Activated T-cell treated with anti-CD3 and anti-CD28 coated beads, Interleukin-2, amount 50 U/mL, for 4 hours (primary cell): ENCODE results near the gene RNASEH2C. TPM values are rescaled to one million over a fixed set of nuclear protein-coding genes. Genes with fewer than 3 reads are reported as not detected.
"Not testable (repeated sequence)": the region's sequence is repeated elsewhere in the genome, so short reads cannot be mapped to it uniquely, and the experiment has no call there.

Experiments used
- ATAC-seq, 2 donors: fragments of 200-7000 bp; cut with Tn5 transposase; one replicate each; pipeline ENCODE4 v1.10.0; 2021
- DNase-seq: peaks from one replicate; pipeline ENCODE4 v3.0.0-alpha.2; 2020
- H3K27me3 Mint-ChIP-seq: one replicate; pipeline ENCODE4 v1.8.0; 2021; ENCODE audit warnings: low read depth, mixed read lengths
- H3K36me3 Mint-ChIP-seq: one replicate; pipeline ENCODE4 v1.8.0; 2022; ENCODE audit warnings: mixed read lengths; ENCODE audit not compliant: insufficient read depth
- H3K4me1 Mint-ChIP-seq: one replicate; pipeline ENCODE4 v1.8.0; 2021; ENCODE audit warnings: low read depth, mixed read lengths
- H3K4me3 Mint-ChIP-seq: one replicate; pipeline ENCODE4 v1.8.0; 2021; ENCODE audit warnings: mild to moderate bottlenecking, moderate library complexity, mixed read lengths
- H3K9me3 Mint-ChIP-seq: one replicate; pipeline ENCODE4 v1.8.0; 2021; ENCODE audit warnings: mixed read lengths
- total RNA-seq, 3 donors: library from RNA; stranded (reverse); gene quantifications; one replicate each; pipeline ENCODE4 v1.2.1, GENCODE V29; 2021

The RNASEH2C gene
- total RNA-seq, 3 donors from 2014 or later = 95.6 to 122 (median 115) TPM

DNA sequence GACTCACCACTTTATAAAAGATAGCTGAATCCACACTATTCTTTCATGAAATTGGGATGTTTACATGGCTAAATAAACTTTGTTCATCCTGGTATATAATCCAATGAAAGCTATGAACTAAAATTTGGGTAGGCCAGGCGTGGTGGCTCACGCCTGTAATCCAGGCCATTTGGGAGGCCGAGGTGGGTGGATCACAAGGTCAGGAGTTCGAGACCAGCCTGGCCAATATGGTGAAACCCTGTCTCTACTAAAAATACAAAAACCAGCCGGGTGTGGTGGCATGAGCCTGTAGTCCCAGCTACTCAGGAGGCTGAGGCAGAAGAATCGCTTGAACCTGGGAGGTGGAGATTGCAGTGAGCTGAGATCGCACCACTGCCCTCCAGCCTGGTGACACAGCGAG, 28.8 kb downstream of the RNASEH2C start:
- not testable (repeated sequence) for H3K4me1 Mint-ChIP-seq, DNase-seq, H3K4me3 Mint-ChIP-seq, H3K36me3 Mint-ChIP-seq, H3K9me3 Mint-ChIP-seq, ATAC-seq, H3K27me3 Mint-ChIP-seq

DNA sequence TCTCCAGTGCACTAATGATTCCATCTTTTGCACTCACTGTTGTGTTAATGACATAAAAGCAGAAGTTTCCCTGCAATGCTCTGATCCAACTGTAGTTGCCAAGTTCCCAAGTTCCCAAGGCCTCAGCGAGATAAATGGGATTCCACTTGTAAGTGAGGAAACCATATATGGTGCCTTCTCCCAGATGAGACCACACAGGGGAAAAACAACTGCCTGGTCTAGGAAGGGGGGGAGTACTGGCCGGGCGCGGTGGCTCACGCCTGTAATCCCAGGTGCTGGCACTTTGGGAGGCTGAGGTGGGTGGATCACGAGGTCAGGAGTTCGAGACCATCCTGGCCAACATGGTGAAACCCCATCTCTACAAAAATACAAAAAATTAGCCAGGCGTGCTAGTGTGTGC, 34.6 kb downstream of the RNASEH2C start:
- H3K4me3 Mint-ChIP-seq = no peak overlapping the region
- DNase-seq = no peak

DNA sequence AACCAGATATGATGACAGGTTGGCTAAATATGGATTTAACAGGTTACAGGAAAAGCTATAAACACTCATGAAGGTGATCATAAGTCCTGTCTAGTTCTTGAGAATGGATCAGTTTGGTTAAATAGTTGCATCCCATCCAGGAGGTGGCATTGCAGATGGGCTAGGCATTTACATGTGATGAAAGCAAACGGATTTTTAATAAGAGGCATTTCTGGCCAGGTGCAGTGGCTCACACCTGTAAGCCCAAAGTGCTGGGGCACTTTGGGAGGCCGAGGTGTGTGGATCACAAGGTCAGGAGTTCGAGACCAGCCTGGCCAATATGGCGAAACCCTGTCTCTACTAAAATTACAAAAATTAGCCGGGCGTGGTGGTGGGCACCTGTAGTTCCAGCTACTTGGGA, 37.1 kb downstream of the RNASEH2C start:
- H3K9me3 Mint-ChIP-seq, H3K4me3 Mint-ChIP-seq, H3K4me1 Mint-ChIP-seq, H3K36me3 Mint-ChIP-seq, DNase-seq, ATAC-seq, H3K27me3 Mint-ChIP-seq: not testable (repeated sequence)

More for the DNA sequence above, 34.6 kb downstream of the RNASEH2C start:
- no peaks in the 10 kb centered on the region for H3K9me3 Mint-ChIP-seq
- H3K27me3 Mint-ChIP-seq = peaks cover 7% of the 10 kb centered on the region
- no peaks in the 10 kb centered on the region for H3K4me1 Mint-ChIP-seq
- ATAC-seq = no peak
- no peaks in the 10 kb centered on the region for H3K36me3 Mint-ChIP-seq

DNA sequence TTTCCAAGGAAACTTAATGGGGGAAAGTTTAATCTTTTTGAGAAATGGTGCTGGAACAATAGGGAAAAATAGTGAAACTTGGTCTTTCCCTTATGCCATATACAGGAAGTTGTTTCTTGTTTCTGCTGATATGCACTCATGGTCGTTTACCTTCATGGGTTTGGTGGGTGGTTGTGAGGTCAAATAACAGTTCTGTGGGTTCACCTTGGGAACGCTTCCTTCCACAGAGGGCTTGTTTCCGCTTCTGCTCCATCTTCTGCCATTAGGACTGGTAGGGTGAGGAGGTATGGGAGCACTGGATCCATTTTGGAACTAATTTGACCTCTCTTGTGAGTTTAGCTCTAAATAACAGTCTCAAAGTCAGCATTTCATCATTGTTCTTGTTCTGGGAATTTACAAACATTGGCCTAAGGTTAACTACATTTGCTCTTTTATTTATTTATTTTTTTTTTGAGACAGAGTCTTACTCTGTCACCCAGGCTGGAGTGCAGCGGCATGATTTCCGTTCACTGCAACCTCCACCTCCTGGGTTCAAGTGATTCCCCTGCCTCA, 40.3 kb downstream of the RNASEH2C start:
- Mint-ChIP-seq H3K4me1 (no peaks in the 10 kb centered on the region), H3K36me3 (no peaks in the 10 kb centered on the region), H3K27me3 (peaks cover 7% of the 10 kb centered on the region), H3K4me3 (no peak overlapping the region), H3K9me3 (no peaks in the 10 kb centered on the region)
- no peak for DNase-seq
- ATAC-seq = no peak

DNA sequence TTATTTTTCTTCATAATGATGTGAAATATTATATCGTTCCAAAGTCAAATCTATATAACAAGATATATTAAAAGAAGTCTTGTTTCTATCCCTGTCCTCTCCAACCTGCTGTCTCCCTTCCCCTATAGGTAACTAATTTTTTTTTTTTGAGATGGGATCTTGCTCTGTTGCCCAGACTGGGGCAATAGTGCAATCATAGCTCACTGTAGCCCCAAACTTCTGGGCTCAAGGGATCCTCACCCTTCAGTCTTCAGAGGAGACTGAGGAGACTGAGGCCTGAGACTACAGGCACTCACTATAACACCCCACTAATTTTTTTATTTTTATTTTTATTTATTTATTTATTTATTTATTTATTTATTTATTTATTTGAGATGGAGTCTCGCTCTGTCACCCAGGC, 47.6 kb downstream of the RNASEH2C start:
- no peak for DNase-seq
- Mint-ChIP-seq H3K4me1 (no peaks in the 10 kb centered on the region), H3K4me3 (no peak overlapping the region), H3K27me3 (no peaks in the 10 kb centered on the region), H3K9me3 (no peaks in the 10 kb centered on the region), H3K36me3 (no peaks in the 10 kb centered on the region)
- no peak for ATAC-seq

DNA sequence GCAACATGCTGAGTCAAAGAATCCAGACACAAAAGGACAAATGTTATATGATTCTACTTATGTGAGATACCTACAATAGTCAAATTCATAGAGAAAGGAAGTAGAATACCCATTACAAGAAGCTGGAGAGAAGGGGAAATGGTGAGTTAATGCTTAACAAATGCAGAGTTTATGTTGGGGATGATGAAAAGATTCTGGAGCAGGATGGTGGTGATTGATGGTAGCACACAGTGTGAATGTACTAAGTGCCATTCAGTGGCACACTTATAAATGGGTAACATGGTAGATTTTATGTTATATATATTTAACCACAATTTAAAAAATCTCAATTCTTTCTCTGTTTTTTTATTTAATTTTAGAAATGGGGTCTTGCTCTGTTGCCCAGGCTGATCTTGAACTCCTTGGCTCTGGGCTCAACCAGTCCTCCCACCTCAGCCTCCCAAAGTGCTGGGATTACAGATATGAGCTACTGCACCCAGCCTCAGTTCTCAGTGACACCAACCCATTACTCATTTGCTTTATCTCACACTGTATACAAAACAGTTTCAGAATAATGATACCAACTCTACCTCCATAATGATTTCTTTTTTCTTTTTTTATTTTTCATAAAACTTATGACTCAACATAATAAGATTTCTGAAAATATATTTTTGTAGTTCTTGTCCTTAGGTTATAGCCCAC, 48.3 kb downstream of the RNASEH2C start:
- ATAC-seq (peak; percentile 55 to 65), DNase-seq (no peak)
- no peaks in the 10 kb centered on the region for H3K4me1 Mint-ChIP-seq
- no peaks in the 10 kb centered on the region for H3K27me3 Mint-ChIP-seq
- H3K4me3 Mint-ChIP-seq = no peak overlapping the region
- H3K36me3 Mint-ChIP-seq = no peaks in the 10 kb centered on the region
- no peaks in the 10 kb centered on the region for H3K9me3 Mint-ChIP-seq

Other genes starting within 250 kb of the RNASEH2C start
- 1,000 to 10,000 TPM; 3,100 to 4,455 (median 3,753) TPM for gene MALAT1, start 221.8 kb downstream of the RNASEH2C start, total RNA-seq
- 10 to 100 TPM; 87.6 to 94.6 (median 94.3) TPM for gene SCYL1, start 195.7 kb downstream of the RNASEH2C start, total RNA-seq
- gene LTBP3, start 162.4 kb downstream of the RNASEH2C start, total RNA-seq = 10 to 100 TPM; 33.1 to 40.8 (median 40.1) TPM
- 100 to 1,000 TPM; 120 to 148 (median 136) TPM for gene ZNRD2, start 150.3 kb downstream of the RNASEH2C start, total RNA-seq
- 10 to 100 TPM; 27.4 to 32.0 (median 28.6) TPM for gene FAM89B, start 148.3 kb downstream of the RNASEH2C start, total RNA-seq
- gene EHBP1L1, start 144.7 kb downstream of the RNASEH2C start, total RNA-seq = 10 to 100 TPM; 59.8 to 84.9 (median 80.1) TPM
- 1 to 10 TPM; 1.4 to 2.1 (median 1.4) TPM for gene KCNK7, start 125.0 kb downstream of the RNASEH2C start, total RNA-seq
- gene MAP3K11, start 106.6 kb downstream of the RNASEH2C start, total RNA-seq = 10 to 100 TPM; 71.8 to 87.1 (median 74.3) TPM
- gene PCNX3, start 105.0 kb downstream of the RNASEH2C start, total RNA-seq = 10 to 100 TPM; 55.8 to 59.7 (median 59.5) TPM
- 100 to 1,000 TPM in 1 of 3 donors, 10 to 100 TPM in 2; 80.0 to 101 (median 95.4) TPM for gene SIPA1, start 82.7 kb downstream of the RNASEH2C start, total RNA-seq
- 100 to 1,000 TPM; 108 to 118 (median 111) TPM for gene RELA, start 57.9 kb downstream of the RNASEH2C start, total RNA-seq
- 10 to 100 TPM; 81.7 to 96.5 (median 85.1) TPM for gene KAT5, start 8.5 kb downstream of the RNASEH2C start, total RNA-seq
- 10 to 100 TPM; 17.3 to 19.4 (median 17.4) TPM for gene AP5B1, start 60.2 kb upstream of the RNASEH2C start, total RNA-seq
- gene OVOL1, start 66.3 kb upstream of the RNASEH2C start, total RNA-seq = under 1 TPM in 2 of 3 donors, not detected in 1; 0.05 TPM
- 1 to 10 TPM in 1 of 3 donors, under 1 TPM in 2; 0.52 to 1.4 (median 0.56) TPM for gene SNX32, start 113.2 kb upstream of the RNASEH2C start, total RNA-seq
- gene CFL1, start 137.4 kb upstream of the RNASEH2C start, total RNA-seq = 1,000 to 10,000 TPM in 1 of 3 donors, 100 to 1,000 TPM in 2; 944 to 1,135 (median 977) TPM
- 10 to 100 TPM; 60.8 to 72.9 (median 60.8) TPM for gene MUS81, start 139.6 kb upstream of the RNASEH2C start, total RNA-seq
- 1 to 10 TPM; 1.0 to 2.9 (median 2.0) TPM for gene EFEMP2, start 152.0 kb upstream of the RNASEH2C start, total RNA-seq
- 10 to 100 TPM in 2 of 3 donors, 1 to 10 TPM in 1; 8.4 to 12.3 (median 11.2) TPM for gene CTSW, start 159.0 kb upstream of the RNASEH2C start, total RNA-seq
- 10 to 100 TPM; 72.8 to 86.1 (median 83.9) TPM for gene FIBP, start 167.7 kb upstream of the RNASEH2C start, total RNA-seq
- 100 to 1,000 TPM in 1 of 3 donors, 10 to 100 TPM in 2; 77.8 to 116 (median 95.6) TPM for gene CCDC85B, start 169.9 kb upstream of the RNASEH2C start, total RNA-seq
- gene FOSL1, start 179.6 kb upstream of the RNASEH2C start, total RNA-seq = 10 to 100 TPM; 75.6 to 77.2 (median 76.9) TPM
- gene C11orf68, start 198.3 kb upstream of the RNASEH2C start, total RNA-seq = 10 to 100 TPM; 13.9 to 15.4 (median 14.0) TPM
- 100 to 1,000 TPM in 2 of 3 donors, 10 to 100 TPM in 1; 96.1 to 118 (median 106) TPM for gene DRAP1, start 198.6 kb upstream of the RNASEH2C start, total RNA-seq
- gene TSGA10IP, start 224.7 kb upstream of the RNASEH2C start, total RNA-seq = not detected
- gene SART1, start 240.9 kb upstream of the RNASEH2C start, total RNA-seq = 100 to 1,000 TPM in 2 of 3 donors, 10 to 100 TPM in 1; 90.8 to 105 (median 100) TPM